Naive thymus-derived CD4-positive, alpha-beta T cell (primary cell): Measurements from ENCODE around the gene PITPNM3. TPM values are rescaled to one million over a fixed set of nuclear protein-coding genes. Genes with fewer than 3 reads are reported as not detected.

ENCODE experiments used
- ATAC-seq: fragments of 150-1000 bp; cut with Tn5 transposase; 2 replicates; pipeline ENCODE4 v1.10.0; 2021; ENCODE audit warnings: mild to moderate bottlenecking, moderate library complexity
- CTCF ChIA-PET: fragments of 350-600 bp; sonication (Branson Sonifier 250); formaldehyde crosslinking; loops from one replicate; lab custom pipeline; 2021; ENCODE audit warnings: antibody characterized with exemption; lab: Charles Lee
- POLR2A ChIA-PET: fragments of 350-600 bp; sonication (Branson Sonifier 250); formaldehyde crosslinking; loops from one replicate; lab custom pipeline; 2021; ENCODE audit warnings: antibody characterized with exemption, inconsistent platforms; lab: Charles Lee
- DNase-seq, 9 donors: peaks; one replicate each; pipeline versions ENCODE4 v3.0.0 to v3.0.0-alpha.2; 2020 to 2022; ENCODE audit warnings: mixed read lengths in 1 of 9
- H3K27ac ChIP-seq: one replicate; pipeline ENCODE4 v1.7.0; 2013; ENCODE audit warnings: mild to moderate bottlenecking, low read depth, low read length, moderate library complexity
- H3K27me3 ChIP-seq, 2 donors: one replicate each; pipeline ENCODE4 v1.7.0; 2013; ENCODE audit warnings: low read length in 2 of 2, mild to moderate bottlenecking in 2 of 2, moderate library complexity in 2 of 2; ENCODE audit not compliant: control insufficient read depth in 2 of 2, insufficient read depth in 2 of 2
- H3K36me3 ChIP-seq, 3 experiments: 1 replicate in 2 of 3; 2 replicates in 1 of 3; pipeline ENCODE4 v1.7.0; 2013; ENCODE audit warnings: low read length in 3 of 3, mild to moderate bottlenecking in 3 of 3, moderate library complexity in 1 of 3; ENCODE audit not compliant: insufficient read depth in 3 of 3, control insufficient read depth in 2 of 3
- H3K4me1 ChIP-seq, 2 donors: one replicate each; pipeline ENCODE4 v1.7.0; 2013; ENCODE audit warnings: low read length in 2 of 2, mild to moderate bottlenecking in 2 of 2, moderate library complexity in 1 of 2; ENCODE audit not compliant: control insufficient read depth in 2 of 2, insufficient read depth in 2 of 2
- H3K4me3 ChIP-seq: 2 replicates; pipeline ENCODE4 v1.7.0; 2013; ENCODE audit warnings: mild to moderate bottlenecking, low read length
- H3K9me3 ChIP-seq, 3 experiments: 1 replicate in 2 of 3; 2 replicates in 1 of 3; pipeline ENCODE4 v1.7.0; 2013; ENCODE audit warnings: low read length in 3 of 3; ENCODE audit not compliant: control insufficient read depth in 2 of 3
- H3K27ac Mint-ChIP-seq, 9 donors: one replicate each; pipeline ENCODE4 v1.8.0; 2020 to 2022; ENCODE audit warnings: mixed read lengths in 9 of 9, mild to moderate bottlenecking in 8 of 9, moderate library complexity in 5 of 9, inconsistent platforms in 2 of 9
- H3K27me3 Mint-ChIP-seq, 5 donors: one replicate each; pipeline ENCODE4 v1.8.0; 2021 to 2022; ENCODE audit warnings: mixed read lengths in 5 of 5, mild to moderate bottlenecking in 1 of 5
- H3K36me3 Mint-ChIP-seq, 5 donors: one replicate each; pipeline ENCODE4 v1.8.0; 2020 to 2022; ENCODE audit warnings: mixed read lengths in 5 of 5, mild to moderate bottlenecking in 3 of 5, inconsistent platforms in 1 of 5
- H3K4me1 Mint-ChIP-seq, 7 donors: one replicate each; pipeline ENCODE4 v1.8.0; 2020 to 2022; ENCODE audit warnings: mixed read lengths in 7 of 7, mild to moderate bottlenecking in 3 of 7, inconsistent platforms in 1 of 7
- H3K4me3 Mint-ChIP-seq, 10 donors: one replicate each; pipeline ENCODE4 v1.8.0; 2020 to 2022; ENCODE audit warnings: mild to moderate bottlenecking in 10 of 10, mixed read lengths in 10 of 10, moderate library complexity in 6 of 10, inconsistent platforms in 2 of 10
- H3K9me3 Mint-ChIP-seq, 11 donors: one replicate each; pipeline ENCODE4 v1.8.0; 2020 to 2022; ENCODE audit warnings: mixed read lengths in 11 of 11, mild to moderate bottlenecking in 4 of 11, inconsistent platforms in 1 of 11, moderate library complexity in 1 of 11
- intact Hi-C, 2 donors: fragments of 100-400 bp; cut with micrococcal nuclease; formaldehyde crosslinking; loops; one replicate each; pipeline ENCODE4 v1.15.1; 2023
- polyA plus RNA-seq, 2 donors: library from polyadenylated mRNA; unstranded; fragments of 300-500 nt; fragmentation: Illumina TruSeq; gene quantifications; one replicate each; pipeline ENCODE4 v1.2.3, GENCODE V29; 2021
- total RNA-seq, 6 experiments: library from RNA in 5 of 6; stranded (reverse) in 5 of 6; gene quantifications; 1 replicate in 5 of 6; 2 replicates in 1 of 6; pipeline ENCODE4 v1.2.3 and lab custom pipeline; 2021 to 2026

Gene PITPNM3
- total and polyA plus RNA-seq, 7 experiments from 2014 or later: 0.04 to 0.58 (median 0.50) TPM; not detected in 1

DNA sequence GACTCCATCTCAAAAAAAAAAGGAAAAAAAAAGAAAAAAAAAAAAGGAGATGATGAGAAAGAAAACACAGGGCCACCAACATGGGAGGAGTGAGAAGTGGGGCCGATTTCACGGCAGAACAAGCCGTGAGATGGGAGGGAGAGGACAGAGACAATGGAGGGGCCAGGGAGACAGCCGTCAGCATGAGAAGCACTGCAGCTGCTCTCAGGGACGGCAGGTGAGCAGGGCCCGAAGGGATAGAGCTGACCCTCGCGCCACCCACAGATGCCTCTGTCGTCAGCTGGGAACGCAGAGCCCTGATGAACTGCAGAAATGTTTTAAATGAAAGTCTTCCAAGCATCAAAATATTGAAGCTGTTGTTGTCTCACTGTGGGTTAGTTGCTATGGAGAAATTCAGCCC is 20.3 kb downstream of the PITPNM3 start:
- POLR2A ChIA-PET: no interaction called here
- CTCF ChIA-PET: no interaction called here
- Mint-ChIP-seq H3K27me3 (peaks cover 0 to 7% (median 0%) of the 10 kb centered on the region in 5 donors), H3K27ac (no peak overlapping the region), H3K4me3 (no peak overlapping the region), H3K36me3 (peaks cover 0 to 3% (median 0%) of the 10 kb centered on the region in 5 donors), H3K4me1 (peaks cover 0 to 1% (median 0%) of the 10 kb centered on the region in 7 donors), H3K9me3 (peaks cover 0 to 10% (median 0%) of the 10 kb centered on the region in 11 donors)
- H3K9me3 ChIP-seq: peaks cover 0 to 5% (median 0%) of the 10 kb centered on the region in 3 experiments
- intact Hi-C loops: no loop called here
- ATAC-seq (no peak), DNase-seq (no peak)
- H3K27ac ChIP-seq: no peak overlapping the region
- H3K4me3 ChIP-seq: no peak overlapping the region
- no peaks in the 10 kb centered on the region for H3K36me3 ChIP-seq
- H3K27me3 ChIP-seq: peaks cover 0 to 3% of the 10 kb centered on the region in 2 donors
- no peaks in the 10 kb centered on the region for H3K4me1 ChIP-seq

DNA sequence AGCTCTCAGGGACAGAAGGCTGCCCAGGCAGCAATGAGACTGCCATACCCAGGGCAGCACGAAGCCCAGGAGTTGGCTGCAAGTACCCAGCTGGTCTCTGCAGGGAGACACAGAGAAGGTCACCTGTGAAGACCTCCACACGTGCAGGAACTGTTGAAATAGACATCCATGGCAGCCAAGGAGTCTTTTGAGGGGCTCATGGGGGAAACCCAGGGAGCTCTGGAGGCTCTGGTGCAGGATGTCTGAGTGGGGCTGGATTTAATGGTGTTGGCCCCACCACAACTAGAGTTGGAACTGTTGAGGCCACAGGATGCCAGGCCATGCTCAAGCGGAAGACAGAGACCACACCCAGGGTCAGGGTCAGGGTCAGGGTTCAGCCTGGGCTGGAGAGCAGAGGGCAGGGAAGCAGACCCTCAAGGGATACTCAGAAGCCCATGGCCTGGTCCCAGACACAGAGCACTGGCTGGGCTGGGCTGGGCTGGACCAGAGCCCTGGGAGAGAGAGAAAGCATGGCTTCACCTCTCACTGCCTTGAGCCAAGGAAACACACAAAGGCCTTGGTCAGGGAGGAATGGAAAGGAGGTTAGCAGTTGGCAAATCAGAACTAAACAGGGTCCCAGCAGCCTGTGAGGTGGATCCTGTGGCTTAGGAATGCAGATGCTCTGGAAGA is 21.4 kb downstream of the PITPNM3 start:
- H3K36me3 Mint-ChIP-seq: peaks cover 0 to 3% (median 0%) of the 10 kb centered on the region in 5 donors
- Histone ChIP-seq H3K4me1 (no peaks in the 10 kb centered on the region), H3K9me3 (peaks cover 0 to 5% (median 0%) of the 10 kb centered on the region in 3 experiments), H3K4me3 (no peak overlapping the region), H3K27ac (no peak overlapping the region), H3K36me3 (no peaks in the 10 kb centered on the region), H3K27me3 (peaks cover 0 to 3% of the 10 kb centered on the region in 2 donors)
- ATAC-seq (no peak), DNase-seq (no peak)
- ChIA-PET CTCF (no interaction called here), POLR2A (no interaction called here)
- peaks cover 0 to 10% (median 0%) of the 10 kb centered on the region in 11 donors for H3K9me3 Mint-ChIP-seq
- no peak overlapping the region for H3K4me3 Mint-ChIP-seq
- H3K27me3 Mint-ChIP-seq: peaks cover 0 to 7% (median 0%) of the 10 kb centered on the region in 5 donors
- H3K4me1 Mint-ChIP-seq: peaks cover 0 to 1% (median 0%) of the 10 kb centered on the region in 7 donors
- H3K27ac Mint-ChIP-seq: no peak overlapping the region
- intact Hi-C loops: no loop called here

- Histone ChIP-seq H3K9me3 (no peaks in the 10 kb centered on the region), H3K4me1 (no peaks in the 10 kb centered on the region), H3K27ac (no peak overlapping the region), H3K4me3 (no peak overlapping the region), H3K36me3 (no peaks in the 10 kb centered on the region), H3K27me3 (no peaks in the 10 kb centered on the region)
- ChIA-PET CTCF (interaction anchor here (1.4 kb wide), 1 partner anchor 59 kb away, joined by 3 read pairs; no protein-coding TSS in a partner anchor), POLR2A (no interaction called here)
- Mint-ChIP-seq H3K36me3 (no peaks in the 10 kb centered on the region), H3K4me3 (no peak overlapping the region), H3K27me3 (peaks cover 0 to 7% (median 0%) of the 10 kb centered on the region in 5 donors), H3K27ac (no peak overlapping the region), H3K9me3 (peaks cover 0 to 4% (median 0%) of the 10 kb centered on the region in 11 donors), H3K4me1 (peaks cover 0 to 3% (median 0%) of the 10 kb centered on the region in 7 donors)
- no peak for DNase-seq
- intact Hi-C loops: no loop called here
- no peak for ATAC-seq
These were observed 23.9 kb downstream of the PITPNM3 start for GRCh38 chr17:6532441-6532885.

- Histone ChIP-seq H3K4me1 (no peaks in the 10 kb centered on the region), H3K27me3 (no peaks in the 10 kb centered on the region), H3K36me3 (no peaks in the 10 kb centered on the region), H3K9me3 (no peaks in the 10 kb centered on the region), H3K27ac (no peak overlapping the region), H3K4me3 (no peak overlapping the region)
- DNase-seq (no peak), ATAC-seq (no peak)
- intact Hi-C loops: no loop called here
- Mint-ChIP-seq H3K27me3 (peaks cover 0 to 7% (median 0%) of the 10 kb centered on the region in 5 donors), H3K4me1 (peaks cover 0 to 3% (median 0%) of the 10 kb centered on the region in 7 donors), H3K4me3 (no peak overlapping the region), H3K36me3 (no peaks in the 10 kb centered on the region), H3K27ac (no peak overlapping the region), H3K9me3 (peaks cover 0 to 4% (median 0%) of the 10 kb centered on the region in 11 donors)
- ChIA-PET POLR2A (interaction anchor here (1.2 kb wide), 1 partner anchor 45 kb away, joined by 4 read pairs; no protein-coding TSS in a partner anchor), CTCF (interaction anchor here (1.4 kb wide), 1 partner anchor 59 kb away, joined by 3 read pairs; no protein-coding TSS in a partner anchor)
These were observed 24.8 kb downstream of the PITPNM3 start for GRCh38 chr17:6531575-6531974.

DNA sequence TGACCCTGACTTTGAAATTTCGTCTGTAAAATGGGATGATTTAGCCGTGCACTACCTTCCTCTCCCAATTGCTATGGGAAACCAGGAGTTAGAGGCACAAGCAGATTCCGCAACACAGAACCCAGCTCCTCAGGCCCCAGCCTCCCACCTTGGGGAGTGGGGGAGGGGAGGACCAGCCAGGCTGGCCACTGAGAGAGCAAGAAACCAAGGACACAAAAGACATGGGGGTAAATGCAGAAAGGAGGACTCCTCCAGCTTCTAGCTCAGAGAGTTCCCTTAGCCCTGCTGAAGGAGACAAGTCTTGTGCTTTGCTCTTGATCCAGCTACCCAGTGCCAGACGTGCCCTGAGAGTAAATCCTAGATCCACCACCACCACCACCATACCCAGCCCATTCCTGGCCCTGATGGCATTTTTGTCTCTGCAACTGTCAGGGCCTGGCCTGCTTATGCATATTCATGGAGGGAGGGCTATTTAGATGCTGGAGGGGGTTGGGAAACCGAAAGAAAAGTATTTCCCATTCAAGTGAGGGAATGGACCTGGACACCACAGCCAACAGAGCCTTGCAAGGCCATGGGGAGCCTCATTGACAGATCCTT is 25.9 kb downstream of the PITPNM3 start:
- H3K4me1 ChIP-seq: no peaks in the 10 kb centered on the region
- H3K9me3 ChIP-seq: no peaks in the 10 kb centered on the region
- H3K4me3 ChIP-seq: no peak overlapping the region
- no peak overlapping the region for H3K27ac Mint-ChIP-seq
- H3K4me1 Mint-ChIP-seq: peaks cover 0 to 3% (median 0%) of the 10 kb centered on the region in 7 donors
- H3K27me3 Mint-ChIP-seq: peaks cover 0 to 7% (median 0%) of the 10 kb centered on the region in 5 donors
- CTCF ChIA-PET: no interaction called here
- DNase-seq: no peak
- ATAC-seq: no peak
- H3K27ac ChIP-seq: no peak overlapping the region
- intact Hi-C loops: no loop called here
- POLR2A ChIA-PET: no interaction called here
- H3K4me3 Mint-ChIP-seq: no peak overlapping the region
- no peaks in the 10 kb centered on the region for H3K36me3 ChIP-seq
- H3K36me3 Mint-ChIP-seq: no peaks in the 10 kb centered on the region
- H3K27me3 ChIP-seq: no peaks in the 10 kb centered on the region
- H3K9me3 Mint-ChIP-seq: peaks cover 0 to 4% (median 0%) of the 10 kb centered on the region in 11 donors

DNA sequence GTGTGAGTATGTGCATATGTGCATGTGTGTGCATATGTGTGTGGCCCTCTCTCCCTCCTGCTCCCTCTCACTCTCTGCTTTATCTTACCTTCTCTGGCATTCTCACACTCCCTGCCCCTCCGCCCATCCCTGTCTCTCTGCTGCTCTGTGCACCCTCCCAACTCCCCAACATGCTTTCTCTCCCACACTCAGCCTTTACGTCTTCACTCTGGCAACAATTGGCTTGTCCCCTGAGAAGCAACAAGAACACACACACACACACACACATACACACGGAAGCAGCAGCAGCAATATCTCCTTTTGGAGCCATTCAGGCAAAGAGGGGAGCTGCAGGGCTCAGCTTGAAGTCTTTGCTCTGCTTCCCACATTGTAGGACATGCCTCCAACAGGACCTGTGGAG is 27.8 kb downstream of the PITPNM3 start:
- Histone ChIP-seq H3K27ac (no peak overlapping the region), H3K27me3 (no peaks in the 10 kb centered on the region), H3K4me1 (no peaks in the 10 kb centered on the region), H3K4me3 (no peak overlapping the region), H3K9me3 (no peaks in the 10 kb centered on the region), H3K36me3 (no peaks in the 10 kb centered on the region)
- CTCF ChIA-PET: no interaction called here
- Mint-ChIP-seq H3K4me1 (peaks cover 0 to 2% (median 0%) of the 10 kb centered on the region in 7 donors), H3K36me3 (no peaks in the 10 kb centered on the region), H3K4me3 (no peak overlapping the region), H3K27me3 (peaks cover 0 to 7% (median 0%) of the 10 kb centered on the region in 5 donors), H3K9me3 (peaks cover 0 to 1% (median 0%) of the 10 kb centered on the region in 11 donors), H3K27ac (no peak overlapping the region)
- ATAC-seq (no peak), DNase-seq (no peak)
- POLR2A ChIA-PET: no interaction called here
- intact Hi-C loops: no loop called here
